ENCODE measurements around the gene SH2D5. TPM values are rescaled to one million over a fixed set of nuclear protein-coding genes. Genes with fewer than 3 reads are reported as not detected.

The SH2D5 gene
- total RNA-seq, 2 experiments from 2014 or later = 1.3 to 1.6 TPM

- no peak for TF ChIP-seq CTCF (IDR thresholded peaks at IDR 0.05)
- ChIA-PET CTCF (interaction anchor here (1.1 to 1.5 kb wide), 2 partner anchors 10 to 13 kb away, joined by 3 read pairs; no protein-coding TSS in a partner anchor), POLR2A (no interaction called here)
- intact Hi-C loops (cut with micrococcal nuclease) = no loop called here
- ATAC-seq (no peak), DNase-seq (no peak)
- Mint-ChIP-seq H3K4me1 (ENCODE audit: low read depth) (no peaks in the 10 kb centered on the region), H3K36me3 (ENCODE audit: low read depth) (no peaks in the 10 kb centered on the region), H3K27ac (no peak overlapping the region), H3K9me3 (no peaks in the 10 kb centered on the region), H3K4me3 (no peak overlapping the region), H3K27me3 (peaks cover 5% of the 10 kb centered on the region)
These were observed 48.4 kb downstream of the SH2D5 start for GRCh38 chr1:20684050-20684620.

- Mint-ChIP-seq H3K27me3 (peaks cover 7% of the 10 kb centered on the region), H3K4me3 (no peak overlapping the region), H3K27ac (no peak overlapping the region), H3K4me1 (ENCODE audit: low read depth) (peaks cover 2% of the 10 kb centered on the region), H3K9me3 (peaks cover 1% of the 10 kb centered on the region), H3K36me3 (ENCODE audit: low read depth) (no peaks in the 10 kb centered on the region)
- POLR2A ChIA-PET = no interaction called here
- DNase-seq (no peak), ATAC-seq (no peak)
- CTCF ChIA-PET = interaction anchor here (1.1 kb wide), 1 partner anchor 13 kb away, joined by 3 read pairs; no protein-coding TSS in a partner anchor
- intact Hi-C loops (cut with micrococcal nuclease) = no loop called here
- no peak for TF ChIP-seq CTCF (IDR thresholded peaks at IDR 0.05)
These were observed 48.9 kb downstream of the SH2D5 start for GRCh38 chr1:20683614-20684013.

GRCh38 chr1:20682571-20683236 is 49.8 kb downstream of the SH2D5 start:
- Mint-ChIP-seq H3K27ac (no peak overlapping the region), H3K27me3 (peaks cover 14% of the 10 kb centered on the region), H3K4me1 (ENCODE audit: low read depth) (peaks cover 7% of the 10 kb centered on the region), H3K9me3 (peaks cover 9% of the 10 kb centered on the region), H3K36me3 (ENCODE audit: low read depth) (peaks cover 3% of the 10 kb centered on the region), H3K4me3 (no peak overlapping the region)
- no peak for TF ChIP-seq CTCF (IDR thresholded peaks at IDR 0.05)
- POLR2A ChIA-PET = no interaction called here
- ATAC-seq (no peak), DNase-seq (no peak)
- CTCF ChIA-PET = interaction anchor here (0.8 to 1.1 kb wide), 2 partner anchors 14 to 17 kb away, joined by 3 to 5 read pairs; no protein-coding TSS in a partner anchor
- intact Hi-C loops (cut with micrococcal nuclease) = no loop called here

GRCh38 chr1:20681999-20682398 is 50.5 kb downstream of the SH2D5 start:
- TF ChIP-seq CTCF (IDR thresholded peaks at IDR 0.05) = no peak
- CTCF ChIA-PET = interaction anchor here (0.8 to 1.1 kb wide), 2 partner anchors 15 to 16 kb away, joined by 3 to 5 read pairs; no protein-coding TSS in a partner anchor
- intact Hi-C loops (cut with micrococcal nuclease) = no loop called here
- Mint-ChIP-seq H3K36me3 (ENCODE audit: low read depth) (peaks cover 4% of the 10 kb centered on the region), H3K9me3 (peaks cover 13% of the 10 kb centered on the region), H3K27me3 (peaks cover 14% of the 10 kb centered on the region), H3K27ac (no peak overlapping the region), H3K4me3 (no peak overlapping the region), H3K4me1 (ENCODE audit: low read depth) (peaks cover 7% of the 10 kb centered on the region)
- ATAC-seq = no peak
- POLR2A ChIA-PET = no interaction called here
- DNase-seq = no peak

GRCh38 chr1:20680269-20680668 is 52.2 kb downstream of the SH2D5 start:
- no peak for TF ChIP-seq CTCF (IDR thresholded peaks at IDR 0.05)
- H3K4me3 Mint-ChIP-seq = no peak overlapping the region
- intact Hi-C loops (cut with micrococcal nuclease) = no loop called here
- ChIA-PET POLR2A (no interaction called here), CTCF (interaction anchor here (0.9 to 1.1 kb wide), 2 partner anchors 17 to 47 kb away, joined by 3 to 5 read pairs; partner anchors contain the start of gene PINK1)
- peaks cover 7% of the 10 kb centered on the region for H3K4me1 Mint-ChIP-seq (ENCODE audit: low read depth)
- no peak for ATAC-seq
- H3K36me3 Mint-ChIP-seq (ENCODE audit: low read depth) = peaks cover 4% of the 10 kb centered on the region
- peaks cover 17% of the 10 kb centered on the region for H3K27me3 Mint-ChIP-seq
- H3K9me3 Mint-ChIP-seq = peaks cover 13% of the 10 kb centered on the region
- DNase-seq = no peak
- no peak overlapping the region for H3K27ac Mint-ChIP-seq
